ENCODE data around the gene SP2.

Gene SP2

DNA sequence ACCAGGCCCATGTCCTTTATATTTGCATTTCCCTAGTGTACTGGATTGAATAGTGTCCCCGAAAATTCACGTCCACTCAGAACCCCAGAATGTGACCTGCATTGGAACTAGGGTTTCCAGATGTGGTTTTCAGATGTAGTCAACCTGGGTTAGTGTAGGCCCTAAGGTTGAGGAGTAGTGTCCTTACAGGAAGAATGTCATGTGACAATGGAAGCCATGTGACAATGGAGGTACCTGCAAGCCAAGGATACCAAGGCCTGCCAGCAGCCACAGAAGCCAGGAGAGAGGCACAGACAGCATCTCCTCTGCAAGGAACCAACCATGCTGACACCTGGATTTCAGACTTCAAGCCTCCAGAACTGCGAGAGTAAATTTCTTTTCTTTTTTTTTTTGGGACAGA lies 66.9 kb downstream of the SP2 start:
- in situ Hi-C loops (cut with HindIII; ENCODE audit: low sequenced_read_pairs) = no loop called here
- no peak for DNase-seq (ENCODE audit: low read depth, low spot score)
- TF ChIP-seq, protein P1, sequence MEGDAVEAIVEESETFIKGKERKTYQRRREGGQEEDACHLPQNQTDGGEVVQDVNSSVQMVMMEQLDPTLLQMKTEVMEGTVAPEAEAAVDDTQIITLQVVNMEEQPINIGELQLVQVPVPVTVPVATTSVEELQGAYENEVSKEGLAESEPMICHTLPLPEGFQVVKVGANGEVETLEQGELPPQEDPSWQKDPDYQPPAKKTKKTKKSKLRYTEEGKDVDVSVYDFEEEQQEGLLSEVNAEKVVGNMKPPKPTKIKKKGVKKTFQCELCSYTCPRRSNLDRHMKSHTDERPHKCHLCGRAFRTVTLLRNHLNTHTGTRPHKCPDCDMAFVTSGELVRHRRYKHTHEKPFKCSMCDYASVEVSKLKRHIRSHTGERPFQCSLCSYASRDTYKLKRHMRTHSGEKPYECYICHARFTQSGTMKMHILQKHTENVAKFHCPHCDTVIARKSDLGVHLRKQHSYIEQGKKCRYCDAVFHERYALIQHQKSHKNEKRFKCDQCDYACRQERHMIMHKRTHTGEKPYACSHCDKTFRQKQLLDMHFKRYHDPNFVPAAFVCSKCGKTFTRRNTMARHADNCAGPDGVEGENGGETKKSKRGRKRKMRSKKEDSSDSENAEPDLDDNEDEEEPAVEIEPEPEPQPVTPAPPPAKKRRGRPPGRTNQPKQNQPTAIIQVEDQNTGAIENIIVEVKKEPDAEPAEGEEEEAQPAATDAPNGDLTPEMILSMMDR (IDR thresholded peaks at IDR 0.05; ENCODE audit: low read depth, low read length) = no peak
- no peak overlapping the region for H3K4me3 ChIP-seq (ENCODE audit: low read depth, low read length)

DNA sequence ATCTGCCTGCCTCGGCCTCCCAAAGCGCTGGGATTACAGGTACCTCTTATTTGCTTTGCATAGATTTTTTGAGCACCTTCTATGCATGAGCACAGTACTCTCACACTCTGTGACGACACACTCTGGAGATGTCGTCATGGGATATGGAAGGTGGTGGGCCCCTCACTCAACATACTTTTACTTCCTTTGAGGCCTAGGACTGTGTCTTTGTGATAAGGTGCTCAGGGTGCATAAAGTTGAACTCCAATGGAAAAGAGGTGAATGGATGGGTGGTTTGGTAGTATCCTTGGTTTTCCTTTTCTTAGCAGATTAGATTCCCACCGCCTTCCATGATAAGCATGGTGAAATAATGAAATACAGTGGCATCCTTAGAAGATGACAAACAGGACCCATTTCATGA lies 68.8 kb downstream of the SP2 start:
- no peak overlapping the region for H3K4me3 ChIP-seq (ENCODE audit: low read depth, low read length)
- TF ChIP-seq, protein P1 (IDR thresholded peaks at IDR 0.05; ENCODE audit: low read depth, low read length) = no peak
- in situ Hi-C loops (cut with HindIII; ENCODE audit: low sequenced_read_pairs) = no loop called here
- DNase-seq (ENCODE audit: low read depth, low spot score) = no peak

DNA sequence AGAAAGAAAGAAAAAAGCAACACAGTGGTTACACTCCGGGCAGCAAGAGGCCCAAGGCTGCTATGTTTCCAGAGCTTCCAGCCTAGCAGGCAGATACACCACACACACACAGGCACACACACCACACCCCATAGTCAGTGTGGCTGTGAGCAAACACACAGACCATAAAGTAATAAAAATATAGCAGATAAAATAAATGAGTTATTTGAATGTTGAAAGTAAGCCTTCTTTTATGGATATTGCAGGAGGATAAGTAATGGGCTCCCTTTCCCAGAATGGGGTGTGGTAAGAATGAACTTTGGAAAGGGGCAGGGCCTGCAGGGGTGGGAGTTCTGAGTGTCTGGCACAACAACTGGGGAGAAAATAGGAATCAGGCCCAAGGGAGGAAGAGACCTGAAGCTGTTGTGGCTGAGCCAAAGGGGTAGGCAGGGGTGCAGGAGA lies 70.1 kb downstream of the SP2 start:
- in situ Hi-C loops (cut with HindIII; ENCODE audit: low sequenced_read_pairs) = no loop called here
- no peak overlapping the region for H3K4me3 ChIP-seq (ENCODE audit: low read depth, low read length)
- TF ChIP-seq, protein P1 (IDR thresholded peaks at IDR 0.05; ENCODE audit: low read depth, low read length) = no peak
- DNase-seq (ENCODE audit: low read depth, low spot score) = no peak

DNA sequence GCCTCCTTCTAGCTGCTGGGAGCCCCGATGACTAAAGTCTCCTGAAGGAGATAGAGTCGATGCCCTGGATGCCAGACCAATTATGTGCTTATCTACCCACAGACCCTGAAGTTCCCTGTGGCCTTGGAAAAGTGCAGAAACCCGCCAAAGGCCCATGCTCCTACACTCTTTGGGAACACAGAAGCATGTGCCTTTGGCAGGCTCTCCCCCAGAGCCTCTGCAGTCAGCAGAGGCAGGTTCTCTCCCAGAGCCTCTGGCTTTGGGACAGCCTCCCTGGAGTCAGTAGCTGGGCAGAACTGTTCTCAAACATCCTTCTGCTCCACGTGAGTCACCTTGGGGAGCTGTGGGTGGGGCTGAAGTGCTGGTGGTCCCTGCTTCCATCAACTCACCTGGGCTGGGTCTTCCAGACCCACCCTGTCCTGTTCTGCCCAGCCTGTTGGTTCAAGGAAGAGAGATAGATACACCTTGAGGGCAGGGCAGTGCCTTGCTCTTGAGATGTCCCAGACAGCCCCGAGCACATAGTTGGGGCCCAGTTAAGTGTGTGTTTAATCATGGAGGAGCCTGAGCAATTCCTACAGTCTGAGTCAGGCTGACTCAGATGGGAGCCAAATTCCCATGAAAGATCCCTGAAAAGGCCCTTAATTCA lies 71.7 kb downstream of the SP2 start:
- peak; percentile 75 for DNase-seq (ENCODE audit: low read depth, low spot score)
- H3K4me3 ChIP-seq (ENCODE audit: low read depth, low read length) = no peak overlapping the region
- in situ Hi-C loops (cut with HindIII; ENCODE audit: low sequenced_read_pairs) = no loop called here
- TF ChIP-seq, protein P1 (IDR thresholded peaks at IDR 0.05; ENCODE audit: low read depth, low read length) = no peak

DNA sequence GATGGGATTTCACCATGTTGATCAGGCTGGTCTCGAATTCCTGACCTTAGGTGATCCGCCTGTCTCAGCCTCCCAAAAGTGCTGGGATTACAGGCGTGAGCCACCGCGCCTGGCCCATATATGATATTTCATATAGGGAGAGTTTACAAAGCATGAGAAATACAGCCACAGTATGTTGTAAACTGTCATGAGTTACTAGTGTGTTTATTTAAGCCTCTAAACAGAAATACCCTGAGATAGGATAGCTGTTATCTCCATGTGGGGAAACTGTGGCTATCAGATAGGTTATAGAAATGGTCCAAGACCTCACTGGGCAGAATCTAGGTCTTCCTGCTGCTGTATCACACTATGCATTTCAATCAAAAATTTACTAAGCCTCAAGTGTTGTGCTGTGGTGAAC lies 72.8 kb downstream of the SP2 start:
- no peak overlapping the region for H3K4me3 ChIP-seq (ENCODE audit: low read depth, low read length)
- in situ Hi-C loops (cut with HindIII; ENCODE audit: low sequenced_read_pairs) = no loop called here
- DNase-seq (ENCODE audit: low read depth, low spot score) = no peak
- TF ChIP-seq, protein P1 (IDR thresholded peaks at IDR 0.05; ENCODE audit: low read depth, low read length) = no peak

DNA sequence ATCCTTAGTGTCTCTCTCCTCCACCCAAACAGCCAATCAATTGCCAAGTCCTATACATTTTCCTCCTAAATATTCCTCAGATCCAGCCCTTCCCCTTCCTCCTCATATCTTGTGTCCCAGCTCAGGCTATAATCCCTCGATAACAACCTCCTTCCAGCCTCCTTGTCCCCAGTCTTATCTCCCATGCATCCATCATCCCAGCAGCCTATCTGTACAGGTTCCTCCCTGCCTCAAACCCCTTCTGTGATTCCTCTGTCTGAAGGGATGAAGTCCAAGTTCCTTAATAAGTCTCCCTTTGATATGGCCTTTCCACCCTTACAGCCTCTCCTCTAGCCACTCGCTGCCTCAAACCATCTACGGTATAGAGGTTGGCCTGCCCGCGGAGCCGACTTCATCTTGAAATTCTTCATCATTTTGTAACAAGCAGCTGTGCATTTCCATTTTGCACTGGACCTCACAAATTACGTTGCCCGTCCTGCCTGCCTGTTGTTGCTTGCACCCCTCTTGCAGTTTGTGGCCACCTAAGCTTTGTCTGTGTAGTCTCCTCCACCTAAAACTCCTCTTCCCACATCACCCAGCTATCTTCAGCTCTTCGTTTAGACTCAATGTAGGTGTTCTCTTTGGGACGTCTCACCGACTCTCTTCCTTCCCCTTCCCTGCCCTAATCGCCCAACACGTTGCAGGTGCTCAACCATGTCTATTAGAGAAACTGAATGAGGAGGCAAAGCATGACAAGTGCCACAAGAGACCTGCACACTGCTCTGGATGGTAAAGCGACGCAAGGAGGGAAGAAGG lies 74.1 kb downstream of the SP2 start:
- DNase-seq (ENCODE audit: low read depth, low spot score) = no peak
- H3K4me3 ChIP-seq (ENCODE audit: low read depth, low read length) = peak overlapping the region; percentile 16
- in situ Hi-C loops (cut with HindIII; ENCODE audit: low sequenced_read_pairs) = no loop called here
- TF ChIP-seq, protein P1 (IDR thresholded peaks at IDR 0.05; ENCODE audit: low read depth, low read length) = no peak

All from astrocyte of the spinal cord (primary cell).